Glutamatergic neuron (in vitro differentiated cells): ENCODE measurements around the gene TWF2. TPM values are rescaled to one million over a fixed set of nuclear protein-coding genes. Genes with fewer than 3 reads are reported as not detected.

Source experiments
- DNase-seq: peaks from one replicate; pipeline ENCODE4 v3.0.0; 2022
- H3K27ac Mint-ChIP-seq: one replicate; pipeline ENCODE4 v1.8.0; 2020; ENCODE audit warnings: mild to moderate bottlenecking, mixed read lengths, inconsistent platforms; ENCODE audit not compliant: unreplicated experiment
- H3K27me3 Mint-ChIP-seq: one replicate; pipeline ENCODE4 v1.8.0; 2020; ENCODE audit warnings: mild to moderate bottlenecking, moderate library complexity, mixed read lengths, inconsistent platforms; ENCODE audit not compliant: unreplicated experiment
- H3K36me3 Mint-ChIP-seq: one replicate; pipeline ENCODE4 v1.8.0; 2020; ENCODE audit warnings: mild to moderate bottlenecking, mixed read lengths, inconsistent platforms; ENCODE audit not compliant: unreplicated experiment
- H3K4me1 Mint-ChIP-seq: one replicate; pipeline ENCODE4 v1.8.0; 2020; ENCODE audit warnings: mild to moderate bottlenecking, low read depth, mixed read lengths, inconsistent platforms; ENCODE audit not compliant: unreplicated experiment
- H3K4me3 Mint-ChIP-seq: one replicate; pipeline ENCODE4 v1.8.0; 2020; ENCODE audit warnings: mild to moderate bottlenecking, mixed read lengths, inconsistent platforms; ENCODE audit not compliant: unreplicated experiment
- H3K9me3 Mint-ChIP-seq: one replicate; pipeline ENCODE4 v1.8.0; 2020; ENCODE audit warnings: mild to moderate bottlenecking, moderate library complexity, mixed read lengths, inconsistent platforms; ENCODE audit not compliant: unreplicated experiment
- total RNA-seq: library from RNA; stranded (reverse); fragmentation: NEBNext Ultra II Directional; extraction: Animal tissue kit (Norgen Biotek cat#: 25700); gene quantifications from one replicate; pipeline ENCODE4 v1.2.1, GENCODE V29; 2021; ENCODE audit not compliant: unreplicated experiment
- TF ChIP-seq, protein P1 (sequence below): fragments of 200-600 bp; sonication (generic); IDR thresholded peaks from one replicate; pipeline ENCODE4 v1.5.0; 2021; ENCODE audit not compliant: partially characterized antibody, unreplicated experiment

Gene TWF2
- total RNA-seq, 1 donor from 2014 or later, result 45.5 TPM

DNA sequence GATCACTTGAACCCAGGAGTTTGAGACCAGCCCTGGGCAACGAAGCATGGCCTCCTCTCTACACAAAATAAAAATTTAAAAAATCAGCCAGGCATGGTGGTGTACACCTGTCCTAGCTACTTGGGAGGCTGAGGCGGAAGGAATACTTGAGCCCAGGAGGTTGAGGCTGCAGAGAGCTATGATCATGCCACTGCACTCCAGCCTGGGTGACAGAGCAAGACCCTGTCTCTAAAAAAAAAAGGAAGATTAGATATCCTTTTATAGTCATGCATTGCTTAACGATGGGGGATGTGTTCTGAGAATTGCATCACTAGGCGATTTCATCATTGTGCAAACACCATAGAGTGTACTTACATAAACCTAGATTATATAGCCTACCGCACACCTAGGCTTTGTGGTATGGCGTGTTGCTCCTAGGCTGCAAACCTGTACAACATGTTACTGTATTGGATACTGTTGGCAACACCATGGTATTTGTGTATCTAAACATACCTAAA, 28.4 kb downstream of the TWF2 start:
- Mint-ChIP-seq H3K27ac (no peak overlapping the region), H3K4me3 (no peak overlapping the region), H3K27me3 (peaks cover 2% of the 10 kb centered on the region), H3K4me1 (no peaks in the 10 kb centered on the region), H3K36me3 (peaks cover 3% of the 10 kb centered on the region), H3K9me3 (peaks cover 4% of the 10 kb centered on the region)
- DNase-seq, result no peak
- TF ChIP-seq, protein P1, sequence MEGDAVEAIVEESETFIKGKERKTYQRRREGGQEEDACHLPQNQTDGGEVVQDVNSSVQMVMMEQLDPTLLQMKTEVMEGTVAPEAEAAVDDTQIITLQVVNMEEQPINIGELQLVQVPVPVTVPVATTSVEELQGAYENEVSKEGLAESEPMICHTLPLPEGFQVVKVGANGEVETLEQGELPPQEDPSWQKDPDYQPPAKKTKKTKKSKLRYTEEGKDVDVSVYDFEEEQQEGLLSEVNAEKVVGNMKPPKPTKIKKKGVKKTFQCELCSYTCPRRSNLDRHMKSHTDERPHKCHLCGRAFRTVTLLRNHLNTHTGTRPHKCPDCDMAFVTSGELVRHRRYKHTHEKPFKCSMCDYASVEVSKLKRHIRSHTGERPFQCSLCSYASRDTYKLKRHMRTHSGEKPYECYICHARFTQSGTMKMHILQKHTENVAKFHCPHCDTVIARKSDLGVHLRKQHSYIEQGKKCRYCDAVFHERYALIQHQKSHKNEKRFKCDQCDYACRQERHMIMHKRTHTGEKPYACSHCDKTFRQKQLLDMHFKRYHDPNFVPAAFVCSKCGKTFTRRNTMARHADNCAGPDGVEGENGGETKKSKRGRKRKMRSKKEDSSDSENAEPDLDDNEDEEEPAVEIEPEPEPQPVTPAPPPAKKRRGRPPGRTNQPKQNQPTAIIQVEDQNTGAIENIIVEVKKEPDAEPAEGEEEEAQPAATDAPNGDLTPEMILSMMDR, result no peak

DNA sequence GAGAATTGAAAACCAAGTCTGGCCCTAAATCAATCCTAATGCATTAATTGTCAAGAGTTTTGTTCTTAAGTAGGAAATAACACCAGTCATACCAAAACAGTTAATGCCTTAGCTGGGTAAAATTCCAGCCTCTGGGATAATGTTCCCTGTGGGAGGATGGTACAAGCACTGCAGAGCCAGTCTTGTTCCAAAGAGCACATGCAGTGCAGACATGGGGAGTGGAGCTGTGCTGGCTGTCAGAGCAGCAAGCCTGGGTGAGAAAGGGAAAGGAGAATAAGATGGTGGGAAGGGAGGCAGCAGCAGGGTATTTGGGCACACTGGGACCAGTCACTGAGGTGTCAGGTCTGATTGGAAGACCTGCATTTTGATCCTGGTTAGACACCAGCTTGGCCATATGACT, 28.9 kb downstream of the TWF2 start:
- H3K4me3 Mint-ChIP-seq, result no peak overlapping the region
- no peak overlapping the region for H3K27ac Mint-ChIP-seq
- H3K36me3 Mint-ChIP-seq, result no peaks in the 10 kb centered on the region
- H3K9me3 Mint-ChIP-seq, result peaks cover 1% of the 10 kb centered on the region
- peaks cover 2% of the 10 kb centered on the region for H3K27me3 Mint-ChIP-seq
- TF ChIP-seq, protein P1, result no peak
- DNase-seq, result no peak
- no peaks in the 10 kb centered on the region for H3K4me1 Mint-ChIP-seq

DNA sequence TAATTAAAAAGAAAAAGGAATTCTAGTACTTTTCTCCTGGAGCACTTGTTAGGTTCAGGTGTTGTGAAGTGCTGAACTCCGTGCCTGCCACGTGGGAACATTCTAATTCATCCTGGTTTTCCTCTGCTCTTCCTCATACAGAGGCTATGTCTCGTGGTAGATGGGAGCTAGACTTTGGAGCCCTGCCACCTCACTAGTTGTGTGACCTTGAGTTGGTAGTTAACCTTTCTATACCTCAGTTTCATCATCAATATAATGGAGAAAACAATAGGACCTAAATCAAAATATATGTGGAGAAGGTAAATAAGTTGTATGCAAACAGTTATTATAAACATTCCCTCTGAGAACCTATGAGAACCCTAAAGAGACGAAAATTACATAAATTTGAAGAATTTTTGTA, 30.4 kb downstream of the TWF2 start:
- peaks cover 2% of the 10 kb centered on the region for H3K27me3 Mint-ChIP-seq
- TF ChIP-seq, protein P1, result no peak
- H3K4me1 Mint-ChIP-seq, result no peaks in the 10 kb centered on the region
- no peak overlapping the region for H3K4me3 Mint-ChIP-seq
- no peak for DNase-seq
- H3K36me3 Mint-ChIP-seq, result no peaks in the 10 kb centered on the region
- H3K27ac Mint-ChIP-seq, result no peak overlapping the region
- H3K9me3 Mint-ChIP-seq, result peaks cover 1% of the 10 kb centered on the region

DNA sequence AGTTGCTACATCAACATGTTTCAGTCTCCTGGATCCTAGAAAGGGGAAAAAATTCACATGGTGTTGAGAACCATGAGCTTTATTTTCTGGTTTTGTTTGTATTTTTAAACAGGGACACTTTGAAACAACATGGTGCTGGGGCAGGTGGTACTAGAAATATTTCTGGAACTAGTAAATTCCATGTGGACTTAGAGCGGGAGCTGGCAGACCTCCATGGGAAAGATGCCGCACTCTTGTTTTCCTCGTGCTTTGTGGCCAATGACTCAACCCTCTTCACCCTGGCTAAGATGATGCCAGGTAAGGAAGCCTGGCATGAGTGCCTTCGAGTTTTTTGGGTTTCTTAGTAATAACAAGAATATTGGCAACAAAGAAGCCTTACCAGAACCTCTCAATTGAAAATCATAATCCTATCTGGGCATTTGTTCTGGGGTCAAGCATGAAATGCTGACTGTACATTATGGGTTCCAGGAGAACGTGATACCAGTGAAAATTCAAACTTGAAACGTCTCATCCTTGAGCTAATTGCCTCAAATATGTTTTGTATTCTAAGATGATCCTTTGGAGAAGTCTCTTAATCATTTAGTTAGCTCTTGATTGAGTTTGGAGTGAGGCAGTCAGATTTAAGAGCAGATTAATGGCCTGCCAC, 33.1 kb downstream of the TWF2 start:
- DNase-seq, result no peak
- H3K27me3 Mint-ChIP-seq, result peaks cover 4% of the 10 kb centered on the region
- no peaks in the 10 kb centered on the region for H3K4me1 Mint-ChIP-seq
- H3K9me3 Mint-ChIP-seq, result no peaks in the 10 kb centered on the region
- TF ChIP-seq, protein P1, result no peak
- no peak overlapping the region for H3K4me3 Mint-ChIP-seq
- H3K36me3 Mint-ChIP-seq, result no peaks in the 10 kb centered on the region
- H3K27ac Mint-ChIP-seq, result no peak overlapping the region

DNA sequence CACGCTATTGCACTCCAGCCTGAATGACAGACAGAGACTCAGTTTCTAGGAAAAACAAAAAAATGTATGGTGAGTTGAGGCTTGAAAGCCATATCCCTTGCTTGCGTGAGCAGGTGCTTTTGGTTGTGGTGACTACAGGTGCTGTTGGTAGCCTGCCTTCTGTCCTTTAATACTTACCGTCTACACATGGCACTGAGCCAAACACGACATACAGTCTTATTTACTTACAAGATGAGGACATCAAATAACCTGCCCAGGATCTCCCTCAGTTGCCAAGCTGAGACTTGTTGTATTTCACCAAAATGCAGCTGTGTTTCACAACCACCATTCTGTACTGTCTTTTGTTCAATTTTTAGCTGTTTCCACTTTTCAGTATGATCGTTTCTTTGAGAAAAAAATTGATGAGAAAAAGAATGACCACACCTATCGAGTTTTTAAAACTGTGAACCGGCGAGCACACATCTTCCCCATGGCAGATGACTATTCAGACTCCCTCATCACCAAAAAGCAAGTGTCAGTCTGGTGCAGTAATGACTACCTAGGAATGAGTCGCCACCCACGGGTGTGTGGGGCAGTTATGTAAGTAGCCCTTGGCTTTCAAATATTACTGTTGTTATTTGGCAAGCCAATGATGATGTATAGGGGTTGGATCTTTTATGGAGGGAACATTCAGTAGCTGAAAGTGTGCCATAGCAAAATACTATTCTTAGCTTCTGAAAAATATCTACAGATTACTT, 34.5 kb downstream of the TWF2 start:
- Mint-ChIP-seq H3K36me3 (no peaks in the 10 kb centered on the region), H3K4me1 (no peaks in the 10 kb centered on the region), H3K4me3 (no peak overlapping the region), H3K27ac (no peak overlapping the region), H3K9me3 (no peaks in the 10 kb centered on the region), H3K27me3 (peaks cover 4% of the 10 kb centered on the region)
- DNase-seq, result no peak
- TF ChIP-seq, protein P1, result no peak
